GM21528 (cell line): ENCODE results near the gene OR2T3.
"Not testable (repeated sequence)": the region's sequence is repeated elsewhere in the genome, so short reads cannot be mapped to it uniquely, and the experiment has no call there.

ENCODE experiments used
- ATAC-seq: cut with Tn5 transposase; IDR thresholded peaks from one replicate; pipeline ENCODE4 v1.9.1; 2021; ENCODE audit warnings: mild to moderate bottlenecking, moderate library complexity; ENCODE audit not compliant: unreplicated experiment, low FRiP score

OR2T3 gene

GRCh38 chr1:248471154-248471553, 2.0 kb upstream of the OR2T3 start:
- ATAC-seq = no peak

- ATAC-seq = not testable (repeated sequence)
These were observed 1.0 kb upstream of the OR2T3 start for GRCh38 chr1:248472111-248472510.

- peak; percentile 89 for ATAC-seq
These were observed 2.5 kb downstream of the OR2T3 start for GRCh38 chr1:248475660-248476059.

GRCh38 chr1:248481686-248482579, 8.8 kb downstream of the OR2T3 start:
- peak; percentile 85 for ATAC-seq

- not testable (repeated sequence) for ATAC-seq
These were observed 15.1 kb downstream of the OR2T3 start, which contains the start of gene OR2T5 for GRCh38 chr1:248488289-248488688. Gene OR2T5, plus strand, starts transcription at chr1:248488589. Its CDS starts 0 bp downstream, at chr1:248488589.

GRCh38 chr1:248496661-248497060, 23.5 kb downstream of the OR2T3 start:
- ATAC-seq = not testable (repeated sequence)

- not testable (repeated sequence) for ATAC-seq
These were observed 27.3 kb downstream of the OR2T3 start for GRCh38 chr1:248500305-248501035.

GRCh38 chr1:248507773-248508172, 34.6 kb downstream of the OR2T3 start, which contains the start of gene OR2G6:
Gene OR2G6, plus strand, starts transcription at chr1:248508073. Its CDS starts 13,574 bp downstream, at chr1:248521647.
- ATAC-seq = not testable (repeated sequence)

- ATAC-seq = not testable (repeated sequence)
These were observed 37.1 kb downstream of the OR2T3 start for GRCh38 chr1:248510217-248510616.

GRCh38 chr1:248521856-248522255, 48.7 kb downstream of the OR2T3 start:
- ATAC-seq = no peak
